Urinary bladder (tissue), 2 donors: ENCODE measurements around the gene TAF15. TPM values are rescaled to one million over a fixed set of nuclear protein-coding genes. Genes with fewer than 3 reads are reported as not detected.

ENCODE experiments used
- polyA plus RNA-seq: library from polyadenylated mRNA; stranded (reverse); fragments of 200-250 nt; gene quantifications from one replicate; pipeline ENCODE4 v1.2.3, GENCODE V29; 2013
- small RNA-seq: library from RNA; depleted of rRNA; stranded (forward); fragments of <200 nt; gene quantifications from one replicate; pipeline ENCODE3, GENCODE V24; 2014
- total RNA-seq: library from RNA; depleted of rRNA; stranded (reverse); fragments of >200 nt; gene quantifications from one replicate; pipeline ENCODE4 v1.2.3, GENCODE V29; 2014
- donor health status: healthy.

TAF15 gene
- total and polyA plus RNA-seq, 2 donors, result 129 to 134 TPM

Small RNA genes lying within 50 kb of the gene (small RNA-seq; reads per million reads assigned to genes)
- gene RF00100, result 4,595 reads per million, percentile 100 among the genes with 10 or more reads in this experiment

Other genes with a start within 250 kb of the TAF15 start
- 0.48 TPM for gene SLFN14, start 248.7 kb upstream of the TAF15 start, total RNA-seq
- gene SLFN14, start 248.7 kb upstream of the TAF15 start, polyA plus RNA-seq, result not detected
- 5.8 TPM for gene PEX12, start 230.9 kb upstream of the TAF15 start, total RNA-seq
- gene PEX12, start 230.9 kb upstream of the TAF15 start, polyA plus RNA-seq, result 6.3 TPM
- 69.7 TPM for gene AP2B1, start 222.2 kb upstream of the TAF15 start, total RNA-seq
- gene AP2B1, start 222.2 kb upstream of the TAF15 start, polyA plus RNA-seq, result 60.5 TPM
- gene RASL10B, start 77.8 kb upstream of the TAF15 start, total RNA-seq, result 0.69 TPM
- 3.0 TPM for gene RASL10B, start 77.8 kb upstream of the TAF15 start, polyA plus RNA-seq
- gene GAS2L2, start 56.2 kb upstream of the TAF15 start, total RNA-seq, result not detected
- 0.09 TPM for gene GAS2L2, start 56.2 kb upstream of the TAF15 start, polyA plus RNA-seq
- not detected for gene C17orf50, start 48.6 kb upstream of the TAF15 start, total RNA-seq
- not detected for gene C17orf50, start 48.6 kb upstream of the TAF15 start, polyA plus RNA-seq
- gene MMP28, start 13.8 kb upstream of the TAF15 start, total RNA-seq, result 13.2 TPM
- 48.6 TPM for gene MMP28, start 13.8 kb upstream of the TAF15 start, polyA plus RNA-seq
- gene HEATR9, start 59.4 kb downstream of the TAF15 start, total RNA-seq, result not detected
- not detected for gene HEATR9, start 59.4 kb downstream of the TAF15 start, polyA plus RNA-seq
- gene CCL5, start 70.9 kb downstream of the TAF15 start, total RNA-seq, result 0.58 TPM
- 4.8 TPM for gene CCL5, start 70.9 kb downstream of the TAF15 start, polyA plus RNA-seq
- gene RDM1, start 121.3 kb downstream of the TAF15 start, total RNA-seq, result 1.2 TPM
- 0.14 TPM for gene RDM1, start 121.3 kb downstream of the TAF15 start, polyA plus RNA-seq
- not detected for gene LYZL6, start 134.2 kb downstream of the TAF15 start, total RNA-seq
- gene LYZL6, start 134.2 kb downstream of the TAF15 start, polyA plus RNA-seq, result not detected
- gene CCL16, start 172.0 kb downstream of the TAF15 start, total RNA-seq, result 0.21 TPM
- gene CCL16, start 172.0 kb downstream of the TAF15 start, polyA plus RNA-seq, result 0.29 TPM
- 3.3 TPM for gene CCL14, start 177.2 kb downstream of the TAF15 start, total RNA-seq
- 184 TPM for gene CCL14, start 177.2 kb downstream of the TAF15 start, polyA plus RNA-seq
- gene CCL15, start 192.1 kb downstream of the TAF15 start, total RNA-seq, result 6.2 TPM
- gene CCL15, start 192.1 kb downstream of the TAF15 start, polyA plus RNA-seq, result 1.3 TPM
- gene CCL23, start 208.5 kb downstream of the TAF15 start, total RNA-seq, result 0.85 TPM
- gene CCL23, start 208.5 kb downstream of the TAF15 start, polyA plus RNA-seq, result 16.9 TPM